IMR-90 (cell line): ENCODE results near the gene SUSD1. TPM values are rescaled to one million over a fixed set of nuclear protein-coding genes. Genes with fewer than 3 reads are reported as not detected.

Source experiments
- ATAC-seq: fragments of 200-7000 bp; cut with Tn5 transposase; 2 replicates; pipeline ENCODE4 v1.9.1; 2020; ENCODE audit warnings: low read depth, mild to moderate bottlenecking, moderate library complexity
- BruUV-seq: library from RNA; stranded (reverse); fragments of 400-500 nt; replicated peaks from 2 replicates; lab custom pipeline; 2021; lab: Mats Ljungman, UMichigan
- CTCF ChIA-PET: fragments of 300-600 bp; formaldehyde crosslinking; extraction: SDS; loops from one replicate; lab custom pipeline; 2021; ENCODE audit warnings: antibody characterized with exemption; lab: Yijun Ruan, JAX
- POLR2A ChIA-PET: fragments of 300-600 bp; sonication (Branson Sonifier 250); formaldehyde crosslinking; loops from one replicate; lab custom pipeline; 2022; ENCODE audit warnings: antibody characterized with exemption; ENCODE audit not compliant: unreplicated experiment; lab: Charles Lee
- DNase-seq: peaks from one replicate; pipeline ENCODE4 v3.0.0; 2013
- H2AFZ ChIP-seq: replicated peaks from 2 replicates; pipeline ENCODE3; 2013; ENCODE audit warnings: low read length, mild to moderate bottlenecking; ENCODE audit not compliant: poor library complexity
- H2AK5ac ChIP-seq: 2 replicates; pipeline ENCODE4 v1.6.1; 2013; ENCODE audit warnings: low read depth, low read length, inconsistent platforms
- H2AK9ac ChIP-seq: replicated peaks from 2 replicates; pipeline ENCODE3; 2013; ENCODE audit warnings: mild to moderate bottlenecking, low read depth, low read length, moderate library complexity; ENCODE audit not compliant: poor library complexity
- H2BK120ac ChIP-seq: 2 replicates; pipeline ENCODE4 v1.6.1; 2013; ENCODE audit warnings: low read depth, low read length, inconsistent platforms
- H2BK15ac ChIP-seq: 3 replicates; pipeline ENCODE4 v1.6.1; 2013; ENCODE audit warnings: low read depth, low read length, inconsistent platforms
- H2BK20ac ChIP-seq: 2 replicates; pipeline ENCODE4 v1.6.1; 2013; ENCODE audit warnings: low read depth, mild to moderate bottlenecking, inconsistent platforms, low read length, moderate library complexity
- H2BK5ac ChIP-seq: 2 replicates; pipeline ENCODE4 v1.6.1; 2013; ENCODE audit warnings: mild to moderate bottlenecking, low read depth, low read length, inconsistent platforms; ENCODE audit not compliant: poor library complexity, severe bottlenecking
- H3K14ac ChIP-seq: replicated peaks from 2 replicates; pipeline ENCODE4 v1.6.1; 2013; ENCODE audit warnings: low read depth, low read length, inconsistent platforms
- H3K18ac ChIP-seq: 2 replicates; pipeline ENCODE4 v1.6.1; 2013; ENCODE audit warnings: low read depth, low read length, control low read depth
- H3K23ac ChIP-seq: 2 replicates; pipeline ENCODE4 v1.6.1; 2013; ENCODE audit warnings: low read depth, low read length, inconsistent platforms
- H3K27ac ChIP-seq: 2 replicates; pipeline ENCODE4 v1.5.1; 2013; ENCODE audit warnings: mild to moderate bottlenecking, control low read depth, low read length; ENCODE audit not compliant: insufficient read depth
- H3K27me3 ChIP-seq: 2 replicates; pipeline ENCODE4 v1.6.1; 2013; ENCODE audit warnings: low read length; ENCODE audit not compliant: control insufficient read depth, insufficient read depth
- H3K36me3 ChIP-seq: 2 replicates; pipeline ENCODE4 v1.6.1; 2013; ENCODE audit warnings: low read length, mixed read lengths; ENCODE audit not compliant: control insufficient read depth, insufficient read depth
- H3K4ac ChIP-seq: 2 replicates; pipeline ENCODE4 v1.6.1; 2013; ENCODE audit warnings: low read depth, low read length, inconsistent platforms
- H3K4me1 ChIP-seq: 2 replicates; pipeline ENCODE4 v1.6.1; 2013; ENCODE audit warnings: low read length, mixed read lengths; ENCODE audit not compliant: control insufficient read depth, insufficient read depth
- H3K4me2 ChIP-seq: 2 replicates; pipeline ENCODE4 v1.6.1; 2013; ENCODE audit warnings: low read depth, mild to moderate bottlenecking, control low read depth, low read length, moderate library complexity
- H3K4me3 ChIP-seq: 2 replicates; pipeline ENCODE4 v1.5.1; 2013; ENCODE audit warnings: low read depth, mild to moderate bottlenecking, control low read depth, low read length, moderate library complexity; ENCODE audit not compliant: insufficient read depth
- H3K56ac ChIP-seq: 2 replicates; pipeline ENCODE4 v1.6.1; 2013; ENCODE audit warnings: low read length, inconsistent platforms; ENCODE audit not compliant: insufficient read depth; ENCODE audit errors: extremely low read depth
- H3K79me1 ChIP-seq, 2 experiments: 2 replicates each; pipeline ENCODE4 v1.6.1; 2013; ENCODE audit warnings: low read length in 2 of 2, inconsistent platforms in 1 of 2, low read depth in 1 of 2
- H3K9ac ChIP-seq: 2 replicates; pipeline ENCODE4 v1.6.1; 2013; ENCODE audit warnings: low read depth, low read length, control low read depth
- H3K9me1 ChIP-seq: 2 replicates; pipeline ENCODE4 v1.6.1; 2013; ENCODE audit warnings: low read length, inconsistent platforms; ENCODE audit not compliant: insufficient read depth
- H3K9me3 ChIP-seq: 2 replicates; pipeline ENCODE4 v1.6.1; 2013; ENCODE audit warnings: low read length; ENCODE audit not compliant: control insufficient read depth, insufficient read depth
- H4K20me1 ChIP-seq: 2 replicates; pipeline ENCODE4 v1.6.1; 2013; ENCODE audit warnings: low read length, inconsistent platforms; ENCODE audit not compliant: insufficient read depth
- H4K5ac ChIP-seq: 2 replicates; pipeline ENCODE4 v1.6.1; 2013; ENCODE audit warnings: mild to moderate bottlenecking, low read depth, low read length, control low read depth
- H4K8ac ChIP-seq, 2 experiments: 2 replicates each; pipeline ENCODE4 v1.6.1; 2013; ENCODE audit warnings: low read depth in 2 of 2, low read length in 2 of 2, control low read depth in 1 of 2, inconsistent platforms in 1 of 2
- H4K91ac ChIP-seq: 2 replicates; pipeline ENCODE4 v1.6.1; 2013; ENCODE audit warnings: low read depth, low read length, inconsistent platforms; ENCODE audit not compliant: insufficient read depth
- BHLHE40 ChIP-seq: fragments of 150-350 bp; IDR thresholded peaks from 2 replicates; pipeline ENCODE4 v1.6.1; 2016; ENCODE audit warnings: mild to moderate bottlenecking, low read depth, low read length
- CEBPB ChIP-seq: IDR thresholded peaks from 2 replicates; pipeline ENCODE4 v1.6.1; 2012; ENCODE audit warnings: low read depth, low read length, improper control_type of control experiment
- FOS ChIP-seq: fragments of 150-350 bp; IDR thresholded peaks from 2 replicates; pipeline ENCODE4 v1.6.1; 2016; ENCODE audit warnings: low read depth, low read length
- MAZ ChIP-seq: IDR thresholded peaks from 2 replicates; pipeline ENCODE4 v1.6.1; 2012; ENCODE audit warnings: low read depth, mild to moderate bottlenecking, low read length, improper control_type of control experiment, moderate library complexity, borderline replicate concordance
- dilution Hi-C: fragments of 300-500 bp; cut with HindIII; formaldehyde crosslinking; loops from one replicate; pipeline ENCODE4 v1.14.3; 2018; ENCODE audit warnings: low sequenced_read_pairs; ENCODE audit not compliant: unreplicated experiment
- in situ Hi-C: fragments of 300-500 bp; cut with MboI; formaldehyde crosslinking; loops from 3 replicates; pipeline ENCODE4 v1.14.3; 2019; ENCODE audit warnings: low sequenced_read_pairs, inconsistent platforms, mixed read lengths
- intact Hi-C: fragments of 100-400 bp; cut with micrococcal nuclease; formaldehyde crosslinking; loops from 2 replicates; pipeline ENCODE4 v1.10.0; 2022
- polyA plus RNA-seq, 3 experiments: library from polyadenylated mRNA; depleted of rRNA; stranded (reverse); fragments of >200 nt; gene quantifications; 2 replicates each; pipeline ENCODE4 v1.2.3, GENCODE V29; 2012; ENCODE audit warnings: low replicate concordance in 1 of 3
- total RNA-seq: library from RNA; depleted of rRNA; stranded (reverse); fragments of >200 nt; gene quantifications from 2 replicates; pipeline ENCODE4 v1.2.3, GENCODE V29; 2012

Gene SUSD1
- total and polyA plus RNA-seq, 2 of the 4 experiments (the other 2 are of a cell fraction), result 4.0 to 4.7 TPM

- peaks cover 38% of the 10 kb centered on the region for H3K4me1 ChIP-seq
- no peaks in the 10 kb centered on the region for H3K36me3 ChIP-seq
- peak overlapping the region; percentile 97 for H3K4ac ChIP-seq
- peak overlapping the region; percentile 97 for H3K23ac ChIP-seq
- H3K27ac ChIP-seq, result peak overlapping the region; percentile 89
- H2AK5ac ChIP-seq, result peak overlapping the region; percentile 65
- dilution Hi-C loops, result no loop called here
- in situ Hi-C loops, result no loop called here
- peaks cover 12 to 40% of the 10 kb centered on the region in 2 experiments for H3K79me1 ChIP-seq
- peak overlapping the region; percentile 98 for H3K18ac ChIP-seq
- peak overlapping the region; percentile 58 for H2AK9ac ChIP-seq
- no TSS peak for BruUV-seq
- POLR2A ChIA-PET, result interaction anchor here (1.2 kb wide), 1 partner anchor 149 kb away, joined by 4 read pairs; the partner anchor contains the start of gene UGCG
- H4K91ac ChIP-seq, result peak overlapping the region; percentile 97
- peak overlapping the region; percentile 96 for H4K5ac ChIP-seq
- peaks cover 21% of the 10 kb centered on the region for H3K9me1 ChIP-seq
- intact Hi-C loops, result no loop called here
- H2AFZ ChIP-seq, result no peak overlapping the region
- peak overlapping the region; percentile 100 for H2BK120ac ChIP-seq
- peaks cover 6% of the 10 kb centered on the region; the same call in 1 of the 2 replicates for H3K9me3 ChIP-seq
- TF ChIP-seq BHLHE40, result peak; percentile 60; the same call in 1 of the 2 replicates
- TF ChIP-seq MAZ, result no peak
- TF ChIP-seq CEBPB, result peak; percentile 87
- TF ChIP-seq FOS, result peak; percentile 80
- H3K4me2 ChIP-seq, result peak overlapping the region; percentile 52; the same call in 1 of the 2 replicates
- no peak overlapping the region for H3K4me3 ChIP-seq
- H3K14ac ChIP-seq, result peak overlapping the region; percentile 96
- H4K20me1 ChIP-seq, result no peaks in the 10 kb centered on the region
- H3K9ac ChIP-seq, result no peak overlapping the region
- H2BK15ac ChIP-seq, result peak overlapping the region; percentile 92
- ATAC-seq (no peak), DNase-seq (peak; percentile 86)
- H3K27me3 ChIP-seq, result no peaks in the 10 kb centered on the region
- H2BK20ac ChIP-seq, result peak overlapping the region; percentile 99
- CTCF ChIA-PET, result no interaction called here
- peak overlapping the region; percentile 100 for H2BK5ac ChIP-seq
- peak overlapping the region; percentile 87 to 97 for H4K8ac ChIP-seq
- H3K56ac ChIP-seq, result peak overlapping the region; percentile 96
Observed at GRCh38 chr9:112046181-112046580, 128.9 kb downstream of the SUSD1 start.
